ENCODE results near the gene IGF1.
A peak's percentile ranks its signal among the peaks of the same experiment; 100 is the strongest.
"Not testable (repeated sequence)": the region's sequence is repeated elsewhere in the genome, so short reads cannot be mapped to it uniquely, and the experiment has no call there.

Gene IGF1

GRCh38 chr12:102454808-102455760 is 25.3 kb downstream of the IGF1 start:
- no peaks in the 10 kb centered on the region for H3K36me3 ChIP-seq (ENCODE audit: control insufficient read depth in 1 of 2, insufficient read depth in 2 of 2, low read length in 2 of 2)
- H3K4me1 ChIP-seq (ENCODE audit: control insufficient read depth in 1 of 2, insufficient read depth in 2 of 2, low read length in 2 of 2), result no peaks in the 10 kb centered on the region
- no peaks in the 10 kb centered on the region for H3K27me3 ChIP-seq (ENCODE audit: low read depth, low read length)
- H3K27ac ChIP-seq (ENCODE audit: low read length), result peak overlapping the region; percentile 14
- H3K4me3 ChIP-seq (ENCODE audit: low read depth in 1 of 2, low read length in 2 of 2), result no peak overlapping the region
- no peaks in the 10 kb centered on the region for H3K9me3 ChIP-seq (ENCODE audit: control insufficient read depth in 1 of 2, low read length in 2 of 2)

- H3K27ac ChIP-seq (ENCODE audit: low read length), result no peak overlapping the region
These were observed 26.0 kb downstream of the IGF1 start for GRCh38 chr12:102454330-102454729.

GRCh38 chr12:102452605-102453004 is 27.8 kb downstream of the IGF1 start:
- no peaks in the 10 kb centered on the region for H3K4me1 ChIP-seq (ENCODE audit: control insufficient read depth in 1 of 2, insufficient read depth in 2 of 2, low read length in 2 of 2)
- H3K36me3 ChIP-seq (ENCODE audit: control insufficient read depth in 1 of 2, insufficient read depth in 2 of 2, low read length in 2 of 2), result no peaks in the 10 kb centered on the region
- H3K27ac ChIP-seq (ENCODE audit: low read length), result no peak overlapping the region
- no peak overlapping the region for H3K4me3 ChIP-seq (ENCODE audit: low read depth in 1 of 2, low read length in 2 of 2)
- no peaks in the 10 kb centered on the region for H3K27me3 ChIP-seq (ENCODE audit: low read depth, low read length)
- peaks cover 0 to 3% of the 10 kb centered on the region in 2 donors for H3K9me3 ChIP-seq (ENCODE audit: control insufficient read depth in 1 of 2, low read length in 2 of 2)

More at GRCh38 chr12:102454330-102454729, 26.0 kb downstream of the IGF1 start:
- Histone ChIP-seq H3K4me3 (ENCODE audit: low read depth in 1 of 2, low read length in 2 of 2) (no peak overlapping the region), H3K4me1 (ENCODE audit: control insufficient read depth in 1 of 2, insufficient read depth in 2 of 2, low read length in 2 of 2) (no peaks in the 10 kb centered on the region), H3K36me3 (ENCODE audit: control insufficient read depth in 1 of 2, insufficient read depth in 2 of 2, low read length in 2 of 2) (no peaks in the 10 kb centered on the region), H3K27me3 (ENCODE audit: low read depth, low read length) (no peaks in the 10 kb centered on the region), H3K9me3 (ENCODE audit: control insufficient read depth in 1 of 2, low read length in 2 of 2) (peaks cover 0 to under 1% of the 10 kb centered on the region in 2 donors)

- H3K36me3 ChIP-seq (ENCODE audit: control insufficient read depth in 1 of 2, insufficient read depth in 2 of 2, low read length in 2 of 2); H3K4me3 ChIP-seq (ENCODE audit: low read depth in 1 of 2, low read length in 2 of 2); H3K27ac ChIP-seq (ENCODE audit: low read length); H3K4me1 ChIP-seq (ENCODE audit: control insufficient read depth in 1 of 2, insufficient read depth in 2 of 2, low read length in 2 of 2); H3K9me3 ChIP-seq (ENCODE audit: control insufficient read depth in 1 of 2, low read length in 2 of 2); H3K27me3 ChIP-seq (ENCODE audit: low read depth, low read length): not testable (repeated sequence)
These were observed 31.3 kb downstream of the IGF1 start for GRCh38 chr12:102449018-102449417.

- H3K4me3 ChIP-seq (ENCODE audit: low read depth in 1 of 2, low read length in 2 of 2); H3K9me3 ChIP-seq (ENCODE audit: control insufficient read depth in 1 of 2, low read length in 2 of 2); H3K27ac ChIP-seq (ENCODE audit: low read length); H3K4me1 ChIP-seq (ENCODE audit: control insufficient read depth in 1 of 2, insufficient read depth in 2 of 2, low read length in 2 of 2); H3K36me3 ChIP-seq (ENCODE audit: control insufficient read depth in 1 of 2, insufficient read depth in 2 of 2, low read length in 2 of 2); H3K27me3 ChIP-seq (ENCODE audit: low read depth, low read length): not testable (repeated sequence)
These were observed 32.9 kb downstream of the IGF1 start for GRCh38 chr12:102447426-102447825.

GRCh38 chr12:102444707-102445106 is 35.7 kb downstream of the IGF1 start:
- H3K36me3 ChIP-seq (ENCODE audit: control insufficient read depth in 1 of 2, insufficient read depth in 2 of 2, low read length in 2 of 2), result no peaks in the 10 kb centered on the region
- peaks cover 0 to 3% of the 10 kb centered on the region in 2 donors for H3K9me3 ChIP-seq (ENCODE audit: control insufficient read depth in 1 of 2, low read length in 2 of 2)
- no peak overlapping the region for H3K27ac ChIP-seq (ENCODE audit: low read length)
- H3K4me1 ChIP-seq (ENCODE audit: control insufficient read depth in 1 of 2, insufficient read depth in 2 of 2, low read length in 2 of 2), result no peaks in the 10 kb centered on the region
- no peaks in the 10 kb centered on the region for H3K27me3 ChIP-seq (ENCODE audit: low read depth, low read length)
- H3K4me3 ChIP-seq (ENCODE audit: low read depth in 1 of 2, low read length in 2 of 2), result no peak overlapping the region

- no peaks in the 10 kb centered on the region for H3K4me1 ChIP-seq (ENCODE audit: control insufficient read depth in 1 of 2, insufficient read depth in 2 of 2, low read length in 2 of 2)
- H3K36me3 ChIP-seq (ENCODE audit: control insufficient read depth in 1 of 2, insufficient read depth in 2 of 2, low read length in 2 of 2), result no peaks in the 10 kb centered on the region
- no peaks in the 10 kb centered on the region for H3K9me3 ChIP-seq (ENCODE audit: control insufficient read depth in 1 of 2, low read length in 2 of 2)
- H3K27ac ChIP-seq (ENCODE audit: low read length), result no peak overlapping the region
- no peaks in the 10 kb centered on the region for H3K27me3 ChIP-seq (ENCODE audit: low read depth, low read length)
- no peak overlapping the region for H3K4me3 ChIP-seq (ENCODE audit: low read depth in 1 of 2, low read length in 2 of 2)
These were observed 36.3 kb downstream of the IGF1 start for GRCh38 chr12:102444093-102444492.

GRCh38 chr12:102441077-102441596 is 39.2 kb downstream of the IGF1 start:
- Histone ChIP-seq H3K4me1 (ENCODE audit: control insufficient read depth in 1 of 2, insufficient read depth in 2 of 2, low read length in 2 of 2) (no peaks in the 10 kb centered on the region), H3K9me3 (ENCODE audit: control insufficient read depth in 1 of 2, low read length in 2 of 2) (no peaks in the 10 kb centered on the region), H3K27me3 (ENCODE audit: low read depth, low read length) (no peaks in the 10 kb centered on the region), H3K27ac (ENCODE audit: low read length) (no peak overlapping the region), H3K4me3 (ENCODE audit: low read depth in 1 of 2, low read length in 2 of 2) (no peak overlapping the region), H3K36me3 (ENCODE audit: control insufficient read depth in 1 of 2, insufficient read depth in 2 of 2, low read length in 2 of 2) (no peaks in the 10 kb centered on the region)

- Histone ChIP-seq H3K27me3 (ENCODE audit: low read depth, low read length) (no peaks in the 10 kb centered on the region), H3K27ac (ENCODE audit: low read length) (no peak overlapping the region), H3K9me3 (ENCODE audit: control insufficient read depth in 1 of 2, low read length in 2 of 2) (no peaks in the 10 kb centered on the region), H3K4me1 (ENCODE audit: control insufficient read depth in 1 of 2, insufficient read depth in 2 of 2, low read length in 2 of 2) (no peaks in the 10 kb centered on the region), H3K36me3 (ENCODE audit: control insufficient read depth in 1 of 2, insufficient read depth in 2 of 2, low read length in 2 of 2) (no peaks in the 10 kb centered on the region), H3K4me3 (ENCODE audit: low read depth in 1 of 2, low read length in 2 of 2) (no peak overlapping the region)
These were observed 40.6 kb downstream of the IGF1 start for GRCh38 chr12:102439426-102440405.

- Histone ChIP-seq H3K4me3 (ENCODE audit: low read depth in 1 of 2, low read length in 2 of 2) (no peak overlapping the region), H3K36me3 (ENCODE audit: control insufficient read depth in 1 of 2, insufficient read depth in 2 of 2, low read length in 2 of 2) (no peaks in the 10 kb centered on the region), H3K9me3 (ENCODE audit: control insufficient read depth in 1 of 2, low read length in 2 of 2) (no peaks in the 10 kb centered on the region), H3K27ac (ENCODE audit: low read length) (no peak overlapping the region), H3K27me3 (ENCODE audit: low read depth, low read length) (no peaks in the 10 kb centered on the region), H3K4me1 (ENCODE audit: control insufficient read depth in 1 of 2, insufficient read depth in 2 of 2, low read length in 2 of 2) (no peaks in the 10 kb centered on the region)
These were observed 41.5 kb downstream of the IGF1 start for GRCh38 chr12:102438827-102439210.
